ENCODE results near the gene TMEM234.

Gene TMEM234

DNA sequence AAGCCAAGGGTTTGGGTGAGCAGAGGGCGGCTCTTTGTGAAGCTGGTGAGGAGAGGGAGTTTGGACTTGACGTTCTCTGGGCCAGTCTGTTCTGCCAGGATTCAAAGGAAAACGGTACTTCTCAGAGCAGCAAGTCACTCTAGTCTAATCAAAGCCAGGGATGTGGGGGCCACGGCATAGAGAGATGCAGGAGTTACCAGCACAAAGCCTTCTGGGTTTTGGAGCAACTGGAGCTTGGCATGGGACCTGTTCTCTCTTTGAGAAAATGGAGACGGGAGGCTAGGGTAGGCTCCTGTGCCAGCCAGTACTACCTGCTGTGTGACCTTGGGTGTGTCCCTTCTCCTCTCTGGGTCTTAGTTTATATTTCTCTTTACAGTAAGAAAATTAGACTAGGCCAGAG lies 40.6 kb downstream of the TMEM234 start:
- in situ Hi-C loops (cut with MboI; ENCODE audit: low pct_unique_long_range_greater_than_20kb, low sequenced_read_pairs): no loop called here

DNA sequence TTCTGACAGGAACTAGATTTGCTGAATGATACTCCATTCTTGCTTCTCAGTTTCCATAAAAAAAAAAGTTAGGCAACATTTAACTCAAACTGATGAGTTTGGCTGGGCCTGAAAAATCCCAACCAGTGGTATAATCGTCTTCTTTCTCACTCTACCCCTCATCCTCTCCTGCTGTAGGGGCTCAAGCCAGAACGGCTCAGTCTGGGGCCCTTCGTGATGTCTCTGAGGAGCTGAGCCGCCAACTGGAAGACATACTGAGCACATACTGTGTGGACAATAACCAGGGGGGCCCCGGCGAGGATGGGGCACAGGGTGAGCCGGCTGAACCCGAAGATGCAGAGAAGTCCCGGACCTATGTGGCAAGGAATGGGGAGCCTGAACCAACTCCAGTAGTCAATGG lies 41.1 kb downstream of the TMEM234 start:
- DNase-seq: no peak
- in situ Hi-C loops (cut with MboI; ENCODE audit: low pct_unique_long_range_greater_than_20kb, low sequenced_read_pairs): no loop called here

More for the DNA sequence above, 40.6 kb downstream of the TMEM234 start:
- no peak for DNase-seq

DNA sequence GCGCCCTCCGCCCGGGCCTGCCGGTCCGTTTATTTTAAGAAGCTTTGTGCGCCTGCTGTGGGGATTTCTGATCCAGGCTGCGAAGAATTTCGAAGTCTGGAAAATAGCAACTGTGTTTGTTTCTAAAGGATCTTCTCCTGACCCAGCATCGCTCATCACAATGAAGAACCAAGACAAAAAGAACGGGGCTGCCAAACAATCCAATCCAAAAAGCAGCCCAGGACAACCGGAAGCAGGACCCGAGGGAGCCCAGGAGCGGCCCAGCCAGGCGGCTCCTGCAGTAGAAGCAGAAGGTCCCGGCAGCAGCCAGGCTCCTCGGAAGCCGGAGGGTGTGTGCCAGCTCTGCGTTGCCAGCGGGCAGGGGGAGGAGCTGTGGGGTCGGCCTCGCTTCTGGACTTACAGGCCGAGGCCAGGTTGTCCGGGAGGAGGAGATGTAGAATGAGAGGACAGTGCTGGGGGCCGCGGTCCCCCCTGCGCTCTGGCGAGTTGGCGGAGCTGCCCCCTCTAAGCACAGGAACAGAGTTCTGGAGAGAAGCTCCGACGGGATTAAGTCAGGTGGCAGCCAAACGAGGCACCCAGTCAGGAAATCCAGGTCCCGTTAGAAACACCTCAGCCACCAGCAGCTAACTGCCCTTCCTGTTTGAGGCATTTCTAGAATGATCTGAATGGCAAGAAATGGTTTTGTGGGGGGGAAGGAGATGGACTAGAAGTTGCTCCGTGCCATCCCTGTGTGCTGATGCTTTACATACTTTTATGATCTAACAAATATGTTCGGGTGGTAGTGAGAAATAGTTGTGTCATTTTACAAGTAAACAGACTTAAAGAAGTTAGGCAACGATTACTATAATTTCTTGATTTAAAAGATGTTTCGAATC lies 41.7 kb downstream of the TMEM234 start:
- no peak for DNase-seq
- in situ Hi-C loops (cut with MboI; ENCODE audit: low pct_unique_long_range_greater_than_20kb, low sequenced_read_pairs): no loop called here

DNA sequence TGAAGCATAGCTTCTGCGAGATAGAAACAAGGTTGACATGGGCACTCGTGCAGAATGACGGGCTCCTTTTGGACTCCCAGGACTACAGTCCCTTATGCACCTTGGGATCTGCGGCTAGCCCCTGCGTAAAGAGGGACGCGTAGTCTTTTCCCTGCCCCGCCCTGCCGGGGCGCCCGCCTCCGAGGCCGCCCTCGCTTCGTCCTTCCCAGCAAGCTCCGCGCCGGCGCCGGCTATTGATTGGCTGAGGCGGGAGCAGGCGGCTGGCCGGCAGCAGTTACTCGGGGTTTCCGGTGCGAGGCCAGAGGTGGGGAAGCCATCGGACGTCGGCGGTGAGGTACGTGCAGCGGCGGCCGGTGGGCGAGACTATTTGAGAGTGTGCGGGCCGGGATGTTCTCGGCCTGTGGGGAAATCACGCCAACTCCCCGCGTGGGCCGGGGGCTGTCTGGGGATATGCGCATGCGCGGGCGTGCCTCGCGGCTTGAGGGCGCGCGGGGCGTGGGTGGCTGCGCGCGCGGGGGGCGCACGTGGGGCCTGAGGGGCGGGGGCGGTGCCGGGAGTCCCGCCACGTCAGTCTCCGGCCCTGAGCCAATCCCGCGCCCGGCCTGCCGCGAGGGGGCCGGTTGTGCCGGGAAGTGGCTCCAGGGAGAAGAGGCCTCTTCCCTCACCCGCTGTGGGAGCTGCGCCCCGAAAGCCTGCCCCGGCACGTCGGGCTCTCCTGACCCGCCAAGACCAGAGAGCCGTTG lies 42.5 kb downstream of the TMEM234 start, which contains the start of gene TXLNA:
Gene TXLNA (plus strand): TSS at position 233 of the 743 bp plus-strand sequence. CDS start 671 bp downstream, outside the sequence.
- in situ Hi-C loops (cut with MboI; ENCODE audit: low pct_unique_long_range_greater_than_20kb, low sequenced_read_pairs): no loop called here
- peak; percentile 94 for DNase-seq

DNA sequence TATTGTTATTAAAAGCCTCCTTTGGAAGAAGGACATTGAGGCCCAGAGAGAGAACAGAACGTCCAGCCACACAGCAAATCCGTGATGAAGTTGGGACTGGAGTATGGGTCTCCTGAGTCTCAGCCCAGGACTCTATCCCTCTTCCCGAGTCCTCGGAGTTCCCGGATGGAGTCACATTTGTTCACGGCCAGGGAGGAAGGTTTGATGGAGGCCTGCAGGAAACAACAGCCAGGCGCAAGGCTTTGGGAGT lies 43.0 kb downstream of the TMEM234 start:
- in situ Hi-C loops (cut with MboI; ENCODE audit: low pct_unique_long_range_greater_than_20kb, low sequenced_read_pairs): no loop called here
- DNase-seq: no peak

DNA sequence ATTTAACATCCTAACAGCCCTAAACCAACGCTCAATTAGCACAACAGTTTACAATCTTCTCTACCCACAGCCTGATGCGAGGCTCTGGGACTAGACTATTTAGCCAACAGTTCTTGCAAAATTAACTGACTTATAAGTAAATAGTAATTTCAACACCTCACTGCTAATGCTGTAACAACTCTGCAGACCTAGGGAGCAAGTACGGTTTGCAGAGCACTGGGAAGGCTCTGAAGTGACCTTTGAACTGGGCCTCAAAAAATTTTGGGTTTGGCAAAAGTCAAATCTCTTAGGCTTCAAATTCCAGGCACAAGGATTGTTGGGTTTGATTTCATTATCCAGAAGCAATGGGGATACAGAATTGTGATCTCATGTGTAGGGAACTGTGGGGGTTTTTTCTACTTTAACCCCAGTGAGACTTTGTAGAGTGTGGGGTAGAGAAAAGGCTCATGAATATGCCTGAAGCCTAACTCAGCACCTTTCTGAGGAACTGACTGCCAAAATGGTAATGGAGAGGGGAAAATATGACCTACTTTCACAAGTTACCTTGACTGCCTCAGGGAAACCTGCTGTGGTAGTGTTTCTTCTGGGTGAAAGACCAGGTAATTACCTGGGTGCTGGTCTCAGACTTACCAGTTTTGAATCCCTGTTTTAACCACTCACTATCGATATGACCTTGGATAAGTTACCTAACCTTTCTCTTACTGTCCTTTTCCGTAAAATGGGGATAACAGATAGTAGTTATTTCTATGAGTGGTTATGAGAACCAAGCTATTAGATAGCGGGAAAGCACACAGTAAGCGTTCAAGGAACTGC lies 43.6 kb downstream of the TMEM234 start:
- in situ Hi-C loops (cut with MboI; ENCODE audit: low pct_unique_long_range_greater_than_20kb, low sequenced_read_pairs): no loop called here
- DNase-seq: no peak

DNA sequence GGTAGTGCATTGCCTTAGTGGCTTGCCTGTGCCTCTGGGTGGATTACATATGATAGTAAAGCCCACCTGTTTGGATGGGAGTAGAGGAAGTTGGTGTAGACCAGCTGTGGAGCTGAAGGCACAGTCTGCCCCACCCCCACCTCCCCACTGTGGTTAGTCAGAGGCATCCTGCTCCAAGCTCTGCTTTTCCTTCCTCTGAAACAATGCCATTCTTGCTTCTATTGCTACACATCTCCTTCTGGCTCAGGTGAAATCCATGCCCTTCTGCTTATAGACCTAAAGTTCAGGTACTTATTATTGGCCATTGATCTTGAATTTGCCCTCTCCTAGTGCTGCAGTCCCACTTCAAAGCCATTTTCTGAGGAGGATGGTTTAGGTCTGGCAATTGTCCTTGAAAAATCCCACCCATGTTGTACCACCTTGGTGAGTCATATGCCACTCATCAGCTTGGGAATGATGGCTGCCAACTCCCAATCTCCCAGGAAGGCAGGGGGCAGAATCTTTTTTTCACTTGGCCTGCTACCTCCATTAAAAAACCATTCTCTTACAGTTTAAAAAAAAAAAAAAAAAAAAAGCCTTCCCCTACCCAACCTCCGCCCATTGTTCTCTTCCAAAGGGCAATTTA lies 49.4 kb downstream of the TMEM234 start:
- peak; percentile 54 for DNase-seq
- in situ Hi-C loops (cut with MboI; ENCODE audit: low pct_unique_long_range_greater_than_20kb, low sequenced_read_pairs): no loop called here

DNA sequence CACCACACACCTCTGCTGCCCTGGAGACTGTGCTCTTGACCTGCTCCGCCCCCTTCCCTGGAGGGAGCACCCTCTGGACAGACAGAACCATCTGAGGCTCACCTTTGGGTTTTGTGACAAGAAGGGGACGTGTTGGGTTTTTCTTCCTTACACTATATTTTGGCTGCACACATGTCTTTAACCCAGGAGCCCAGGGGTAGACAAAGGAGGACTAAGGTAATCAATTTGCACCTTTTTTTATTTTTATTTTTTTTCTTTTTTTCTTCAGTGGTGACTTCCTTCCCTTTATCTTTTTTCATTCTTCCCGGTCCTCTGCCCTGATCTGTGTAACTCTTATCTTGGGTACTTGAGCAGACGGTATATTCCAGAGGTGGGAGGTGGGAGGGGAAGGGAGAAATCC lies 51.2 kb downstream of the TMEM234 start:
- in situ Hi-C loops (cut with MboI; ENCODE audit: low pct_unique_long_range_greater_than_20kb, low sequenced_read_pairs): no loop called here
- DNase-seq: no peak
